AG04450 (cell line): ENCODE results near the gene TLR4. TPM values are rescaled to one million over a fixed set of nuclear protein-coding genes. Genes with fewer than 3 reads are reported as not detected.

Experiments
- CTCF ChIA-PET: fragments of 300-600, 350-600 bp; formaldehyde crosslinking; extraction: SDS; loops from one replicate; lab custom pipeline; 2022; ENCODE audit warnings: antibody characterized with exemption, inconsistent platforms; lab: Charles Lee
- POLR2A ChIA-PET: fragments of 350-600 bp; formaldehyde crosslinking; extraction: SDS; loops from one replicate; lab custom pipeline; 2021; ENCODE audit warnings: antibody characterized with exemption, inconsistent platforms; lab: Yijun Ruan, JAX
- DNase-seq: peaks from one replicate; pipeline ENCODE4 v3.0.0-alpha.2; 2011; ENCODE audit warnings: low read depth, low spot score
- H3K27ac ChIP-seq: one replicate; pipeline ENCODE4 v1.5.1; 2012; ENCODE audit warnings: low read depth, low read length, control low read depth
- H3K27me3 ChIP-seq: one replicate; pipeline ENCODE4 v1.6.0; 2012; ENCODE audit warnings: low read length; ENCODE audit not compliant: control insufficient read depth, insufficient read depth
- H3K4me3 ChIP-seq: 2 replicates; pipeline ENCODE4 v1.5.1; 2011; ENCODE audit warnings: mild to moderate bottlenecking, low read depth, low read length, control low read depth
- H3K9me3 ChIP-seq: 2 replicates; pipeline ENCODE4 v1.5.1; 2012; ENCODE audit warnings: low read length; ENCODE audit not compliant: control insufficient read depth, insufficient read depth
- CTCF ChIP-seq: IDR thresholded peaks from 2 replicates; pipeline ENCODE4 v1.5.1; 2011; ENCODE audit warnings: low read depth, low read length, control low read depth, inconsistent platforms
- polyA plus RNA-seq: library from polyadenylated mRNA; depleted of rRNA; stranded (reverse); fragments of >200 nt; gene quantifications from 2 replicates; pipeline ENCODE4 v1.2.3, GENCODE V29; 2011

TLR4 gene
- polyA plus RNA-seq, 1 experiment, result not detected

GRCh38 chr9:117733465-117733864 is 29.3 kb downstream of the TLR4 start:
- Histone ChIP-seq H3K4me3 (no peak overlapping the region), H3K27ac (no peak overlapping the region), H3K9me3 (peaks cover 13% of the 10 kb centered on the region; the same call in 1 of the 2 replicates), H3K27me3 (no peaks in the 10 kb centered on the region)
- DNase-seq, result no peak
- ChIA-PET CTCF (no interaction called here), POLR2A (no interaction called here)
- no peak for TF ChIP-seq CTCF

- Histone ChIP-seq H3K4me3 (no peak overlapping the region), H3K9me3 (peaks cover 13% of the 10 kb centered on the region; the same call in 1 of the 2 replicates), H3K27ac (no peak overlapping the region), H3K27me3 (no peaks in the 10 kb centered on the region)
- no peak for TF ChIP-seq CTCF
- POLR2A ChIA-PET, result no interaction called here
- DNase-seq, result no peak
- CTCF ChIA-PET, result no interaction called here
These were observed 29.9 kb downstream of the TLR4 start for GRCh38 chr9:117734082-117734481.

GRCh38 chr9:117734523-117735314 is 30.5 kb downstream of the TLR4 start:
- TF ChIP-seq CTCF, result no peak
- Histone ChIP-seq H3K9me3 (peaks cover 13% of the 10 kb centered on the region; the same call in 1 of the 2 replicates), H3K27ac (no peak overlapping the region), H3K4me3 (no peak overlapping the region), H3K27me3 (no peaks in the 10 kb centered on the region)
- CTCF ChIA-PET, result no interaction called here
- no peak for DNase-seq
- POLR2A ChIA-PET, result no interaction called here

GRCh38 chr9:117737721-117738226 is 33.6 kb downstream of the TLR4 start:
- ChIA-PET CTCF (no interaction called here), POLR2A (no interaction called here)
- no peak for DNase-seq
- Histone ChIP-seq H3K27me3 (no peaks in the 10 kb centered on the region), H3K27ac (no peak overlapping the region), H3K4me3 (no peak overlapping the region), H3K9me3 (peaks cover 13% of the 10 kb centered on the region; the same call in 1 of the 2 replicates)
- TF ChIP-seq CTCF, result no peak

GRCh38 chr9:117739206-117739605 is 35.0 kb downstream of the TLR4 start:
- Histone ChIP-seq H3K4me3 (no peak overlapping the region), H3K9me3 (peaks cover 13% of the 10 kb centered on the region; the same call in 1 of the 2 replicates), H3K27ac (no peak overlapping the region), H3K27me3 (no peaks in the 10 kb centered on the region)
- ChIA-PET CTCF (no interaction called here), POLR2A (no interaction called here)
- DNase-seq, result no peak
- no peak for TF ChIP-seq CTCF
